Measurements from ENCODE around the gene LRRC72. TPM values are rescaled to one million over a fixed set of nuclear protein-coding genes. Genes with fewer than 3 reads are reported as not detected.

Gene LRRC72
- total and polyA plus RNA-seq, 11 donors, result not detected

DNA sequence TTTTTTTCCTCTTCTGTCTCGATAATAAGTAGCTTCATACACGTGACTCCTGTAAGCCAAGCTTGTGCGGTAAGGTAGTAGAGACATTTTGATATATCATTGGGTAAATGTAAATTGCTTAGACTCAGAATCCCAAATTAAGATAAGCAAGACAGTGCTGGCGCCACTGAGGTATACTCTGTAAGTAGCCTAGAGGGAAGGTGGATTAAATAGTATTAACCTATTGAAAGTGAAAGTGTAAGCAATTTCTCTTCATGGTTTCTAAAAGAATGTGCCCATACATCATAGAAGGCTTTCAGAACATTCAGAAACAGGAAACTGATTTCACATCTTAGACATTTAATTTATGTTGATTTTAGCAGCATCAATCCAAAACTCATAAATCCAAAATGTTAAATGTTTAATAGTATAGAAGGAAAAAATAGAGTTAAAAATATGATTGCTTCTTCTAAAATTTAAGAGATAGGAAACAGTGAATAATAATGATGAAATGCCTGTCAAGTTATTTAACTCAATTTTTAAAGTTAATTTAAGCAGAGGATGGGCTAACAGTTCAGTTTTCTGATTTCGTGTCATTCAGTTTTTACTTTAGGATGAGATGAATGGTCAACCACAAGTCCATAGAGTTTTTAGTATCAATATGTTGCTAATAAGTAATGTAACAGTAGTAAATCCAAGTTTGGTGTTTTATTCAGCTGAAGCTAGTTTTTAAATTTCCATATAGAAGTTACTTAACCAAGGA is 36.8 kb downstream of the LRRC72 start:
- Histone ChIP-seq H3K27ac (no peak overlapping the region), H3K27me3 (no peaks in the 10 kb centered on the region), H3K4me3 (peak overlapping the region in 1 of 12 donors; percentile 31), H3K9me3 (no peaks in the 10 kb centered on the region), H3K36me3 (no peaks in the 10 kb centered on the region), H3K4me1 (peaks cover 0 to 5% (median 0%) of the 10 kb centered on the region in 12 donors)
- TF ChIP-seq POLR2A (IDR thresholded peaks at IDR 0.05), result no peak
- TF ChIP-seq, protein P1, sequence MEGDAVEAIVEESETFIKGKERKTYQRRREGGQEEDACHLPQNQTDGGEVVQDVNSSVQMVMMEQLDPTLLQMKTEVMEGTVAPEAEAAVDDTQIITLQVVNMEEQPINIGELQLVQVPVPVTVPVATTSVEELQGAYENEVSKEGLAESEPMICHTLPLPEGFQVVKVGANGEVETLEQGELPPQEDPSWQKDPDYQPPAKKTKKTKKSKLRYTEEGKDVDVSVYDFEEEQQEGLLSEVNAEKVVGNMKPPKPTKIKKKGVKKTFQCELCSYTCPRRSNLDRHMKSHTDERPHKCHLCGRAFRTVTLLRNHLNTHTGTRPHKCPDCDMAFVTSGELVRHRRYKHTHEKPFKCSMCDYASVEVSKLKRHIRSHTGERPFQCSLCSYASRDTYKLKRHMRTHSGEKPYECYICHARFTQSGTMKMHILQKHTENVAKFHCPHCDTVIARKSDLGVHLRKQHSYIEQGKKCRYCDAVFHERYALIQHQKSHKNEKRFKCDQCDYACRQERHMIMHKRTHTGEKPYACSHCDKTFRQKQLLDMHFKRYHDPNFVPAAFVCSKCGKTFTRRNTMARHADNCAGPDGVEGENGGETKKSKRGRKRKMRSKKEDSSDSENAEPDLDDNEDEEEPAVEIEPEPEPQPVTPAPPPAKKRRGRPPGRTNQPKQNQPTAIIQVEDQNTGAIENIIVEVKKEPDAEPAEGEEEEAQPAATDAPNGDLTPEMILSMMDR (IDR thresholded peaks at IDR 0.05), result no peak
- DNase-seq, result no peak
- intact Hi-C loops (cut with DNase I), result loop anchor here (2.0 to 10.0 kb wide), 8 partner anchors 131 to 487 kb away; no protein-coding TSS in a partner anchor
- WGBS, 4 donors, result 88 to 91% (median 89%) methylated on average over 5 of the region's 5 CpGs
- no peak for ATAC-seq

DNA sequence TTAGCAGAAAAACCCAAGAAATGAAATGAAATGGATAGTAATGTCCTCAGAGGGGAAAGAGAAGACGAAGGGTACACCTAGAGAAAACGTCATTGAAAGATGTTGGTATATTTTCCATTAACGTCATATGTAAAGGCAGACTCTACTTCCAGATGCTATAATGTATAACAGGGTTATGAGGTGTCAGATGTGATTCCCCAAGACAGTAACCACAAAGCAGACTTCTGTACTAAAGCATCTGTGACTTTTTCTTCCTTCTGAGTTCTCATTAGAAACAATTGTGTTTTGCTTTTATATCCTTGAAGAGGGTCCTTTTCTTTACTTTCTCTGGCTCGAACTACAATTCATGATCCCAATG is 37.4 kb downstream of the LRRC72 start:
- intact Hi-C loops (cut with DNase I), result loop anchor here (2.0 to 10.0 kb wide), 8 partner anchors 131 to 487 kb away; no protein-coding TSS in a partner anchor
- ATAC-seq (no peak), DNase-seq (no peak)
- no peaks in the 10 kb centered on the region for H3K27me3 ChIP-seq
- H3K27ac ChIP-seq, result no peak overlapping the region
- H3K9me3 ChIP-seq, result no peaks in the 10 kb centered on the region
- no peak overlapping the region for H3K4me3 ChIP-seq
- TF ChIP-seq, protein P1 (IDR thresholded peaks at IDR 0.05), result no peak
- no peak for TF ChIP-seq POLR2A (IDR thresholded peaks at IDR 0.05)
- WGBS, 4 donors, result 91 to 93% (median 92%) methylated on average over 4 of the region's 4 CpGs
- no peaks in the 10 kb centered on the region for H3K36me3 ChIP-seq
- peaks cover 0 to 5% (median 0%) of the 10 kb centered on the region in 12 donors for H3K4me1 ChIP-seq

DNA sequence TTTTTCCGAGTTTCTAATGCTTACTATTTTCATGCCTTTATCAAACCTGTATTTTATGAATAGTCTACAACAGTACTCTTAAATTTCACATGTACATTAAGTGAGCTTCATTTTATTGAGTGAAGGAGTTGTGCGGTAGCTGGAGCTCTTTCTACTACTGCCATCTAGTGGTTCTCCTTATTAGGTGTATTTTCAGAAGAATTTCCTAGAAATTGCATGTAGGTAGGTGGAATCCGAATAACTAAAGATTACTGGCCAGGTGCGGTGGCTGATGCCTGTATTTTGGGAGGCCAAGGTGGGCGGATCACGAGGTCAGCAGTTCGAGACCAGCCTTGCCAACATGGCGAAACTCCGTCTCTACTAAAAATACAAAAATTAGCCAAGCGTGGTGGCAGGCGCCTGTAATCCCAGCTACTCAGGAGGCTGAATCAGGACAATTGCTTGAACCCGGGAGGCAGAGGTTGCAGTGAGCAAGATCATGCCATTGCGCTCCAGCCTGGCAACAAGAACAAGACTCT is 38.3 kb downstream of the LRRC72 start:
- intact Hi-C loops (cut with DNase I), result loop anchor here (1.0 to 10.0 kb wide), 12 partner anchors 132 to 488 kb away; no protein-coding TSS in a partner anchor
- Histone ChIP-seq H3K36me3 (no peaks in the 10 kb centered on the region), H3K27ac (no peak overlapping the region), H3K4me3 (no peak overlapping the region), H3K9me3 (no peaks in the 10 kb centered on the region), H3K27me3 (no peaks in the 10 kb centered on the region), H3K4me1 (peaks cover 0 to 5% (median 0%) of the 10 kb centered on the region in 12 donors)
- TF ChIP-seq, protein P1 (IDR thresholded peaks at IDR 0.05), result peak; percentile 63 to 90 (median 78)
- no peak for TF ChIP-seq POLR2A (IDR thresholded peaks at IDR 0.05)
- ATAC-seq, result peak in 2 of 4 donors; percentile 50 to 59
- 31 to 34% (median 32%) methylated on average over 13 of the region's 13 CpGs for WGBS, 4 donors
- DNase-seq, result no peak

DNA sequence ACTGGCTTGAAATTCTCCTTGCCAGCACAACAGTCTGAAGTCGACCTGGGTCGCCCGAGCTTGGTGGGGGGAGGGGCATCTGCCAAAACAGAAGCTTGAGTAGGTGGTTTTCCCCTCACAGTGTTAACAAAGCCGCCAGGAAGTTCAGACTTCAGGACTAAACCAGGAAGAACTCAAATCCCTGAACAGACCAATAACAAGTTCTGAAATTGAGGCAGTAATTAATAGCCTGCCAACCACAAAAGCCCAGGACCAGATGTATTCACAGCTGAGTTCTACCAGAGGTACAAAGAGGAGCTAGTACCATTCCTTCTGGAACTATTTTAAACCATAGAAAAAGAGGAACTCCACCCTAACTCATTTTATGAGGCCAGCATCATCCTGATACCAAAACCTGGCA is 45.3 kb downstream of the LRRC72 start:
- ATAC-seq, result no peak
- intact Hi-C loops (cut with DNase I), result loop anchor here in 1 of 10 donors (10.0 kb wide), 1 partner anchor 1277 kb away; no protein-coding TSS in a partner anchor
- Histone ChIP-seq H3K9me3 (peaks cover 0 to 11% (median 0%) of the 10 kb centered on the region in 12 donors), H3K36me3 (no peaks in the 10 kb centered on the region), H3K4me1 (no peaks in the 10 kb centered on the region), H3K4me3 (no peak overlapping the region), H3K27me3 (no peaks in the 10 kb centered on the region), H3K27ac (no peak overlapping the region)
- TF ChIP-seq, protein P1 (IDR thresholded peaks at IDR 0.05), result no peak
- no peak for TF ChIP-seq POLR2A (IDR thresholded peaks at IDR 0.05)
- DNase-seq, result no peak
- WGBS, 4 donors, result 80 to 88% (median 82%) methylated on average over 4 of the region's 4 CpGs
